Karpas-422 (cell line): ENCODE measurements around the gene TAGLN. TPM values are rescaled to one million over a fixed set of nuclear protein-coding genes. Genes with fewer than 3 reads are reported as not detected.

Source experiments
- DNase-seq: peaks from one replicate; pipeline ENCODE4 v3.0.0-alpha.2; 2015
- H2AFZ ChIP-seq: fragments of 200-600 bp; sonication (generic); 2 replicates; pipeline ENCODE4 v1.6.1; 2014; ENCODE audit warnings: antibody characterized with exemption, low read length, mixed read lengths
- H3K27ac ChIP-seq: fragments of 200-600 bp; sonication (generic); 2 replicates; pipeline ENCODE4 v1.5.1; 2014; ENCODE audit warnings: mild to moderate bottlenecking, low read length, moderate library complexity
- H3K27me3 ChIP-seq: fragments of 200-600 bp; sonication (generic); 2 replicates; pipeline ENCODE4 v1.6.1; 2014; ENCODE audit warnings: low read length, mixed read lengths
- H3K36me3 ChIP-seq: fragments of 200-600 bp; sonication (generic); 2 replicates; pipeline ENCODE4 v1.6.1; 2014; ENCODE audit warnings: low read length, mixed read lengths; ENCODE audit not compliant: insufficient read depth
- H3K4me1 ChIP-seq: fragments of 200-600 bp; sonication (generic); 2 replicates; pipeline ENCODE4 v1.6.1; 2014; ENCODE audit warnings: mild to moderate bottlenecking, low read length, mixed read lengths
- H3K4me2 ChIP-seq: fragments of 200-600 bp; sonication (generic); 2 replicates; pipeline ENCODE4 v1.6.1; 2014; ENCODE audit warnings: low read length, low read depth, mild to moderate bottlenecking; ENCODE audit not compliant: poor library complexity, severe bottlenecking
- H3K4me3 ChIP-seq: fragments of 200-600 bp; sonication (generic); 2 replicates; pipeline ENCODE4 v1.5.1; 2014; ENCODE audit warnings: mild to moderate bottlenecking, antibody characterized with exemption, low read length, mixed read lengths
- H3K79me2 ChIP-seq: fragments of 200-600 bp; sonication (generic); 2 replicates; pipeline ENCODE4 v1.6.1; 2014; ENCODE audit warnings: mild to moderate bottlenecking, low read length, mixed read lengths
- H3K9ac ChIP-seq: fragments of 200-600 bp; sonication (generic); 2 replicates; pipeline ENCODE4 v1.6.0; 2014; ENCODE audit warnings: low read length
- H3K9me2 ChIP-seq: fragments of 200-600 bp; sonication (generic), shearing (Covaris generic); replicated peaks from 2 replicates; pipeline ENCODE4 v1.6.0; 2014; ENCODE audit warnings: mild to moderate bottlenecking, low read length, moderate library complexity; ENCODE audit not compliant: insufficient read depth
- H3K9me3 ChIP-seq: fragments of 300-700, 200-600 bp; sonication (generic); 2 replicates; pipeline ENCODE4 v1.6.1; 2014; ENCODE audit warnings: low read length, mixed read lengths
- H4K20me1 ChIP-seq: fragments of 200-600 bp; sonication (generic); 2 replicates; pipeline ENCODE4 v1.6.1; 2014; ENCODE audit warnings: mild to moderate bottlenecking, antibody characterized with exemption, low read length, low read depth; ENCODE audit not compliant: insufficient read depth
- total RNA-seq: library from RNA; depleted of rRNA; stranded (reverse); fragments of >200 nt; shearing (Covaris generic); gene quantifications from 2 replicates; pipeline ENCODE4 v1.2.3, GENCODE V29; 2014; ENCODE audit warnings: low replicate concordance

The TAGLN gene
- total RNA-seq, 1 experiment from 2014 or later, result 3.3 TPM

DNA sequence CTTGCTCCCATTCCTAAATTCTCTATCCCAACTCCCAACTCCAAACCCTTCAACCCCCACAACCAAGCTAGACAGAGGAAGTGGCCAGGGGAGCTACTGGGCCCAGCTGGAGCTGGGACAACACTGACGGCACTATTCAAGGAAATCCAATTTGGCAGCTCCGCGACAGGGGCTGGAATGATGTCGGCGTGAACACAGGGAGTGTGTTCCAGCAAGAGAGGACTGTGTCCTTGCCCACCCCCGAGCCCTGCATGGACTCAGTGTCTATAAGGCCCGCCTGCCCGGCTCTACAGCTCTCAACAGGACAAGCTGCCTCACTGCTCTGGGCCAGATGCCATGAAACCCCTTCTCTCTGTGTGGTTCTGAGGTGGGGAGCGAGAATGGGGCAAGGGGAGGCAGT, 21.4 kb downstream of the TAGLN start:
- DNase-seq, result no peak
- Histone ChIP-seq H3K36me3 (no peaks in the 10 kb centered on the region), H3K79me2 (no peaks in the 10 kb centered on the region), H3K27ac (no peak overlapping the region), H3K4me2 (no peak overlapping the region), H3K9me3 (no peaks in the 10 kb centered on the region), H4K20me1 (no peaks in the 10 kb centered on the region), H3K4me1 (no peaks in the 10 kb centered on the region), H3K4me3 (no peak overlapping the region), H3K27me3 (no peaks in the 10 kb centered on the region), H2AFZ (no peak overlapping the region), H3K9me2 (no peaks in the 10 kb centered on the region), H3K9ac (no peak overlapping the region)

- no peaks in the 10 kb centered on the region for H3K79me2 ChIP-seq
- no peaks in the 10 kb centered on the region for H3K27me3 ChIP-seq
- no peak overlapping the region for H3K4me3 ChIP-seq
- DNase-seq, result no peak
- no peaks in the 10 kb centered on the region for H3K4me1 ChIP-seq
- H3K9ac ChIP-seq, result no peak overlapping the region
- H3K9me3 ChIP-seq, result no peaks in the 10 kb centered on the region
- H4K20me1 ChIP-seq, result no peaks in the 10 kb centered on the region
- no peak overlapping the region for H3K27ac ChIP-seq
- H3K9me2 ChIP-seq, result no peaks in the 10 kb centered on the region
- H3K4me2 ChIP-seq, result no peak overlapping the region
- H3K36me3 ChIP-seq, result no peaks in the 10 kb centered on the region
- H2AFZ ChIP-seq, result no peak overlapping the region
Measured at GRCh38 chr11:117220999-117221774, 22.0 kb downstream of the TAGLN start.

DNA sequence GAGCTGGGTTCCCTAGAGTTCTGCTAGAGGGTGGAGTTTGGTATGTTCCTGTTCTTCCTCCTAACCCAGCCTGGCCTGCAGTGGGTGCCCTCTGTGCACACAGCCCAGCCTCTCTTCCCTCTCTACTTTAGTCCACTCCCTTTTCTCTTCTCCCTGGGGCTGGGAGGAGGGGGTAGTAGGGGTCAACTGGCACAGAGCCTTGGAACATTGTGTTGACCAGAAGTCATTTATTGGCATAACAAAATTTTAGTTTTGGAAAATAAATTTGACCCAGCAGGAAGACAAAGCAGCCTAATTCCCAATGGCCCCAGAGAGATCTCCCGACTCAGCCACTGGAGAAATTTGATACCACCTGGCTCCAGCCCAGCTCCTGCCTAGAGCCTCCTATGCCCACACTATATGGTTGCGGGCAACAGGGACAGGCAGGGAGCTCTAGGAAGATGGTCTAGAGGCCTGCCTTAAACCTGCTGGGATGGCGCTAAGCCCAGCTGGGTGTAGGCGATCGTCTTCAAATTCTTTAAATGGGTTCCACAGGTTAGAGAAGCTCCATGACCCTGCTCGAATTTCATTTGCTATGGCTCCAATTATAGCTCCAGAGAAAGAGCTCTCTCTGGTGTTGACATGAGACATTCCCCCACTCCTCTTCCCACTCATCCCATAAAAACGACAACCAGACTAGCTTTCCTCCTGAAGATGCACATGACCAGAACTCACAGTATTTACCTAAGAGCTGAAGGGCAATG, 22.8 kb downstream of the TAGLN start:
- H4K20me1 ChIP-seq, result no peaks in the 10 kb centered on the region
- no peaks in the 10 kb centered on the region for H3K27me3 ChIP-seq
- no peaks in the 10 kb centered on the region for H3K9me2 ChIP-seq
- no peaks in the 10 kb centered on the region for H3K36me3 ChIP-seq
- no peaks in the 10 kb centered on the region for H3K9me3 ChIP-seq
- no peak overlapping the region for H3K4me3 ChIP-seq
- no peaks in the 10 kb centered on the region for H3K79me2 ChIP-seq
- no peak overlapping the region for H2AFZ ChIP-seq
- no peak for DNase-seq
- no peak overlapping the region for H3K4me2 ChIP-seq
- no peaks in the 10 kb centered on the region for H3K4me1 ChIP-seq
- H3K9ac ChIP-seq, result no peak overlapping the region
- no peak overlapping the region for H3K27ac ChIP-seq

DNA sequence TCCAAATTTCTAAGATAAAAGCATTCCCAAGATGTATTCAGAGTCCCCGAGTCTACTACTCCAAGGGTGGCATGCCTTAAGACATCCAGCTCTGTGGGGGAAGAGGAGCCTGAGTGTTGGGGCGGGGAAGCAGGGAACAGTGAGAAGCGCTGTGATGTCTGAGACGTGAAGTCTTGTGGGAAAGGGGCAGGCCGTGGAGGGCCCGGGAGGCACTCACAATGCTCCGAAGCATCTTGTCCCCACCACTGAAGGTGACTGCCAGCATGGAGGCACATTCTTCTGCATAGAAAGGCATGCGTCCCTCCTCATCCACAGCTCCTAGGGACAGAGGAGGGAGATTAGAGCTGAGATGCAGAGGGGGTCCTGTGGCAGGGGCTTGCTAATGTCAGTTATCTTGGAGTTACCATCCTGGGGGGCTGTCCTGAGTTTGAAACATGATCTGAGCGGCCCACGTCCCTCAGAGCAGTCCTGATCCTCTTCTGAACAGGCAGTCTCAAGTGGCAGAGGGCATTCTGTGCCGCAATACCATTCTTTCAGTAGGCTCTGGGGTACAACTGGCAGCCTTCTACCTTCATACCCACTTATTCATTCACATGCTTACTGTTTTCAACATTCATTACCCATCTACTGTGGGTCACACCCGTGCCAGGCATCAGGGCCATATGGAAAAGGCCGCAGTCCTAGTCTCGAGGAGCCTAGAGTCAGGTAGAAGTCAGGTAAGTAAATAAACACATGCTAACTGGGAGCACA, 24.0 kb downstream of the TAGLN start:
- no peak for DNase-seq
- no peaks in the 10 kb centered on the region for H3K79me2 ChIP-seq

GRCh38 chr11:117223741-117224689, 24.8 kb downstream of the TAGLN start:
- H3K79me2 ChIP-seq, result no peaks in the 10 kb centered on the region
- H2AFZ ChIP-seq, result no peak overlapping the region
- no peak overlapping the region for H3K27ac ChIP-seq
- H4K20me1 ChIP-seq, result no peaks in the 10 kb centered on the region
- H3K4me2 ChIP-seq, result no peak overlapping the region
- no peaks in the 10 kb centered on the region for H3K9me3 ChIP-seq
- no peak for DNase-seq
- H3K27me3 ChIP-seq, result no peaks in the 10 kb centered on the region
- H3K36me3 ChIP-seq, result no peaks in the 10 kb centered on the region
- H3K4me1 ChIP-seq, result no peaks in the 10 kb centered on the region
- no peaks in the 10 kb centered on the region for H3K9me2 ChIP-seq
- no peak overlapping the region for H3K4me3 ChIP-seq
- no peak overlapping the region for H3K9ac ChIP-seq

More for the DNA sequence above, 24.0 kb downstream of the TAGLN start:
- H3K4me1 ChIP-seq, result no peaks in the 10 kb centered on the region
- H3K36me3 ChIP-seq, result no peaks in the 10 kb centered on the region
- no peaks in the 10 kb centered on the region for H3K27me3 ChIP-seq
- no peak overlapping the region for H3K4me3 ChIP-seq
- H3K27ac ChIP-seq, result no peak overlapping the region
- H3K9me3 ChIP-seq, result no peaks in the 10 kb centered on the region
- H3K9ac ChIP-seq, result no peak overlapping the region
- H4K20me1 ChIP-seq, result no peaks in the 10 kb centered on the region
- H3K4me2 ChIP-seq, result no peak overlapping the region
- no peaks in the 10 kb centered on the region for H3K9me2 ChIP-seq
- no peak overlapping the region for H2AFZ ChIP-seq

DNA sequence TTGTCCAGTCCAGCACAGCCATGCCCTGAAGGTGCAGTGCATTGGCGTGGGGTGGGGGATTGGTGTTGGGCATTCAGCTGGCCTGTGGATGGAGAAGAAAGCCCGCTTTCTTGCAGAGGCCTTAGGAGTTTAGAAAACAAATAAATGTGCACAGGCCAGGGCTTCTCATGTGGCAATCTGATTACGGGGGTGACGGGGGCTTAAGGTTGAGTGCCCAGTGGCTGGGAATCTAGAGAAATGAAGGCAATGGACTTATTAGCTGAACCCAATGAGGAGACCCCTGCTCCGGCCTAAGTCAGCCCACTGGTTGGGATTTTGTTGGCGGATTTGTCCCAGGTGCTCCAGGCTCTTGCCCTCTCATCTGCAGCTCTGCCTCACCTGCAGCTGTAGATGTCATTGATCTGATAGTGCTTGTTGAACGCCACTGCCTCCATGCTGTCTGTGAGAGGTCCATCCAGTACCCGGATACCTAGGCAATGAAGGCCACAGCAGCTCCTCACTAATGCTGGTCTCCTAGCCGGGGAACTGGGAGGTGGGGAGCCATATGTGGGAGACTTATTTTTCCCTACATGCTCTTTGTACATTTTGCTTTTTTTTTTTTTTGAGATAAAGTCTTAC, 26.5 kb downstream of the TAGLN start:
- peaks cover 12% of the 10 kb centered on the region for H3K4me1 ChIP-seq
- H3K79me2 ChIP-seq, result peaks cover 13% of the 10 kb centered on the region
- no peak overlapping the region for H3K4me2 ChIP-seq
- no peak for DNase-seq
- no peaks in the 10 kb centered on the region for H3K9me2 ChIP-seq
- H3K9me3 ChIP-seq, result no peaks in the 10 kb centered on the region
- no peaks in the 10 kb centered on the region for H4K20me1 ChIP-seq
- H3K27ac ChIP-seq, result no peak overlapping the region
- H3K4me3 ChIP-seq, result no peak overlapping the region
- no peak overlapping the region for H2AFZ ChIP-seq
- H3K27me3 ChIP-seq, result no peaks in the 10 kb centered on the region
- H3K9ac ChIP-seq, result no peak overlapping the region
- H3K36me3 ChIP-seq, result no peaks in the 10 kb centered on the region
